HPDE6-E6E7 (cell line): ENCODE data around the gene RUNX2.

Experiments
- DNase-seq: peaks from one replicate; pipeline ENCODE4 v3.0.0; 2011; ENCODE audit warnings: missing footprints; ENCODE audit errors: extremely low spot score

RUNX2 gene

GRCh38 chr6:45675634-45676033 is 347.5 kb downstream of the RUNX2 start:
- DNase-seq = no peak

DNA sequence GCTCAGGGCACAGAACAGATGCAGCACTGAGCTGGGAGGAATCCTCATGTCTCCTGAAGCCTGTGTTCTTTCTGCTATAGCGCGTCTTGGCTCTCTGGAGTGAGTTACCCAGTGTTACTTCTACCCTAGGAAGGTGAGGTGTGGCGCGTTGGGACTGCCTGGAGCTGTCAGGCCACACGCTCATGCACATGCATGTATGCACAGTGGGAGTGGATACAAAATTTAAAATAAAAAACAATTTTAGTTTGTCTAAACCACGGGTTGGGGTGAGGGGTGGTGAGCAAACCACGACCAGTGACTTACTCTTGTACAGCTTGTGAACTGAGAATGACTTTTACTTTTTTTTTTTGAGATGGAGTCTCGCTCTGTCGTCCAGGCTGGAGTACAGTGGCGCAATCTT is 348.2 kb downstream of the RUNX2 start:
- DNase-seq = no peak

GRCh38 chr6:45677381-45678284 is 349.5 kb downstream of the RUNX2 start:
- DNase-seq = no peak

DNA sequence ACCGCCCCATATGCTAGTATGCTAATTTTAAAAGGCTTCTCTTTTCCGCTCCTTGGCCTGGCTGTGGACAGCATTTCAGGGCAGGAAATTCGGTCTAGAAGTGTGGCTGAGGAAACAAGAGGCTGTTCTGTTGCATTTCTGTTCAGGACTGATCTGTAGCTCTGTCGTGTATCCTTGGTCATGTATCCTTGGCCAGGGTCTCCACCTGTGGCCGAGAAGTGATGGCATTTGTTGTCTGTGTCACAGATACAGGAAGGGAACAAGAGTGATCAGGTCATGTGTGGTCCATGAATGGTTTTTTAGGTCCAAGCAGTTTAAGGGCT is 350.1 kb downstream of the RUNX2 start:
- DNase-seq = no peak

DNA sequence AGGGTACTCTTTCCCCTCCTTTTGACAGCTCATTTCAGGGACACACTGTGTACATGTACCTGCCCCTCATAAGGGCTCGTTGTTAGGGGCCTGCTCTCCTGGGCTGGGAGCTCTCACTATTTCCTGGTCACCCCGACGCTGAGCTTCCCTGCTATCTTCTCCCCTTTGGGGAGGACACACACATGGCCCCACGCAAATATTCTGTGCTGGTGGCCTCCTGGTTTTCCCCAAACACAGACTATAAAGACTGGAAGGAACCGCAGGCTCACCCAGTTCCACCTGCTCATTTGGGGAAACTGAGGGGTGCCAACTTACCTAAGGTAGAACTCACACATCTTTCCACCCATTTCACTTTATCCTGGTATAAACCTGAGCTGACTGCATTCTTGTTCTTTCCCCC is 351.0 kb downstream of the RUNX2 start:
- no peak for DNase-seq

DNA sequence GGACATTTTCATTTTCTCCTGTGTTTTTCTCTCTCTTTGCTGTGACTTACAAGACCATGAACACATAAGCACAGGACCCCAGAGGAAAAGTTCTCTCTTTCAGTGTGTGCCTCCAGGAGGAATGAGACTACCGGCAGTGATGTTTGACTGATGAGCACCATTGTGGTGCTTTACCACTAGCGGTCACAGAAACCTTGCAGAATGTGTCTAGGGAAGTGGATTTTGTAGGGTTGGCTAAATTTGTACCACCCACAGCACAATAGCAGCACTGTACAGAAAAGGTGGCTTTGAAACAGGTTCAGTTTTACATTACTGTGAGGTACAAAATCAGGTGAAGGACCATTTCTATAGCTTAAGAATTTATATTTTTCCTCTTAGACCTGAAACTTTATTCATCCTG is 351.5 kb downstream of the RUNX2 start:
- DNase-seq = no peak

DNA sequence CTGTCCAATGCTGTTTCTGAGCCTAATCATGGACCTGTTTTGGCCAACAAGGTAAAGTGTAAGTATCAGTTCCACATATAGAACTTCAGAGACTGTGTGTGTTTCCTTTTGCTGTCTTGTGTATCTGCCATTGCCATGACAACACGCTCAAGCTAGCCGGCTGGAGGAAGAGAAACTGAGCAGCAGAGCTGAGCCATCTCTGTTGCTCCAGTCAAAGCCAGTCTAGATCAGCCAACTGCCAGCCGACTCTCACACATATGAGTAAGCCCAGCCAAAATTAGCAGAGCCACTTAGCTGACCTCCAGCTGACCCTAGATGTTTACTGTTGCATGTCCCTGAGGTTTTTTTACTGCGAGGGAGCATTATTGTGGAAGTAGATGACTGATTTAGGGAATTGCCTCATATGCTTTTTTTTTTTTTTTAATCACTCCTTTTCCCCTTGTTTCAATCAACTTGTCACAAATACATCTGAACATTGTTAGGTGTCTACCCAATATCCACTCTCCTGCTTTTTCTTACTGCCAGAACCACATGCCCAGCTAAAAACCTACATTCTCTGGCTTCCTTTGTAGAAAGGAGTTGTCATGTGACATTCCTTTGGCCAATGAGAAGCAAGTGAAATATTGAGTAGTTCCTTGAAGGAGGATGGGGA is 353.9 kb downstream of the RUNX2 start:
- DNase-seq = no peak

DNA sequence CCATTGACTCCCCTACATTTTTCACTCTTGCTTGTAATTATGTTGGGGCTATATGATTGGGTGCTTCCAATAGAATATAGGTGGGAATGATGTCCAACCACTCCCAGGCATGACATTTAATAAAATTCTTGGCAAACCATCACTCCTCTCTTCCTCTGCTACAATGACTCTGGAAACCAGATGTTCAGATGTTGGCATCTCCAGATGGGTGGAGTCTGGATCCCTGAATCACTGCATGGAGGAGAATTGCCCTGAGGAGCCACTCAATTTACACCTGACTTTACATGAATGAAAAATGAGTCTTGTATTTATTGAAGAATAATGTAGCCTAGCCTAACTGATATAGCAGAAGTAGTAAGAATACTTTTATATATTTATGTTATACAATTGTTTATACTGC is 356.3 kb downstream of the RUNX2 start:
- no peak for DNase-seq

GRCh38 chr6:45685076-45685475 is 356.9 kb downstream of the RUNX2 start:
- DNase-seq = no peak

- no peak for DNase-seq
Observed at GRCh38 chr6:45686841-45687569, 358.9 kb downstream of the RUNX2 start.

GRCh38 chr6:45687570-45687969 is 359.4 kb downstream of the RUNX2 start:
- DNase-seq = no peak

GRCh38 chr6:45688180-45688579 is 360.1 kb downstream of the RUNX2 start:
- DNase-seq = no peak

DNA sequence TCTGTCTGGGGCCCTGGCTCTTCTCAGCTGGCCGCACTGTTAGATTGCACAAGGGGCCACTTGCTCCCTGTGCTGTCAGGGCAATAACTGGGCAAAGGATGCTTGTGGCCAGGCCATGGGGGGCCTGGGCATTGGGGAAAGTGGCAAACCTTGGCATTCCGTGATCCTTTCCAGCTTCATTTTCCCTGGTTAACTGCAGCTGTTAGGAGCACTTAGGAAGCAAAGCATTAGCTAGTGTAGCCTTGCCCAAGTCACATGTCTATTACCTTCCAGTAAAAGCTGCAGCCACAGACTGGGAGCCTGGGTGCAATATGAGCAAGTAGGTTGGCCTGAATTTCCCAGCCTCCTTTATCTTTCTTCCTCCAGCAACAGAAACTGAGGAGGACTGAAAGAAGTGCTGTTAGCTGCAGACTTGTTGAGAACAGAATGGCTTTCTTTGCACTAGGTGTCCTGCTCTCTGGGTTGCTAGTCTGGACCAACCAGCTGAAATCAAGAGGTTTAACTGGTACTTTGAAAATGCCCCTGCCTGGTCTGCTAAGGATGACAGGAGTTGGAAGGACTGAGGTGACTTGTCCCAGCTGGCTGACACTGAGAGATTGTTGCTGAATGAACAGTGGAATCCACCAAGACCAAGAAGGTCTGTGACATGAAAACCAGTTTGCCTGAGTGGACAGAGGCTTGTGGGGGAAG is 361.9 kb downstream of the RUNX2 start:
- DNase-seq = no peak

DNA sequence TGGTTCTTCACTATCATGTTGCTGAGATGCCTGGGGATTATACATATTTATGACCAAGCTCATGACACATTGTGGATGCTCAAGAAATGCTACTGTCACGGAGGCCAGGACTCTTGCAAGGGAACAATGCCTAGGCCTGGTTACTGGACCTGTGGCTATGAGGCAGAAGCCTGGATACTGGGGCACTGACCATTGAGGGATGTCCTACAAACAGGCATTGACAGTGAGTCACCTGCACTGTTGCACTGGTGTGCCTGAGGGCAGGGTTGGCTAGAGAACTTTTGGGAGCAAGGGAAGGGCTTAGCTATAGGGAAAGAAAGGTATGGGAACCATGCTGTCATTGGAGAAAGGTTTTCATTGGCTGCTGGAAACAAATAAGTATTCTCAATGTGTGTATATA is 362.7 kb downstream of the RUNX2 start:
- DNase-seq = peak; percentile 26

GRCh38 chr6:45691426-45691825 is 363.3 kb downstream of the RUNX2 start:
- DNase-seq = no peak

- DNase-seq = no peak
Observed at GRCh38 chr6:45692021-45692420, 363.9 kb downstream of the RUNX2 start.

DNA sequence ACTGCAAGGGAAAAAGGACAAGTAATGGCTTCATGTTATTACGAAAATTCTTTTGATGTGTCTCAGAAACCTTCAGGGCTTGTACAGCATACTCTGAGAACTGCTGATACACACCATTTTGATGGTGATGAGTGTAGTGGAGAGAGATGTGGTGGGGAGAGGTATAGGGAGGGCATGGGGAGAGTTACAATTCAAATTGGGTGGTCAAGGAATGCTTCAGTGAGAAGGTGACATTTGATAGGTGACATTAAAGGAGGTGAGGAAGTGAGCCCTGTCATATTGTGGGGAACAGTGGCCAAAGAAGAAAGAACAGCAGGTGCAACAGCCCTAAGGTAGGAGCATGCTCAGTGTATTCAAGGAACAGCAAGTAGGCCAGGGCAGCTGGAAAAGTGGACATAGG is 368.6 kb downstream of the RUNX2 start:
- no peak for DNase-seq

DNA sequence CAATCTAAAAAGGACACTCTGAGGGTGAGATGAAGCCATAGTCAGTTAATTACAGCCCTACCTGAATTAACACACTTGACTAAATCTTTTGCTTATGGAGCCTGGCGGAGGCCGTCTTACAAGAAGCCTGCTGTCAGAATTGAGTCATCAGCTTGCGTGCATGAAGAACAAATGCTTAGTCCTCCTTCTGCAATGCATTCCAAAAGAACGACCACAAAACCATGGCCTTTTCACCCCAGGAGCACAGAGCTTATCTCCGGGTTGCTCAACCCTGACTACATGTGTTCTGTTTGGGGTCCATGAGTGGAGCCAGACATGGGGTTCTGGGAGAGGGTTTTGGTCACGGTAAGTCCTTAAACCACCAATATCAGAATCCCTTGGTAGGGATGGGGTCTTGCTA is 369.5 kb downstream of the RUNX2 start:
- peak; percentile 87 for DNase-seq

GRCh38 chr6:45698046-45698445 is 369.9 kb downstream of the RUNX2 start:
- no peak for DNase-seq

GRCh38 chr6:45699663-45700062 is 371.5 kb downstream of the RUNX2 start:
- no peak for DNase-seq

- DNase-seq = peak; percentile 23
Observed at GRCh38 chr6:45702849-45703739, 375.0 kb downstream of the RUNX2 start.
